Smooth muscle cell (in vitro differentiated cells): ENCODE data around the gene ABCD3. TPM values are rescaled to one million over a fixed set of nuclear protein-coding genes. Genes with fewer than 3 reads are reported as not detected.

ENCODE experiments used
- DNase-seq: peaks from one replicate; lab custom pipeline; 2025; ENCODE audit not compliant: unreplicated experiment; lab: John Stamatoyannopoulos, UW
- H2AFZ ChIP-seq: fragments of 200-600 bp; sonication (generic); 2 replicates; pipeline ENCODE4 v1.6.0; 2016; ENCODE audit warnings: antibody characterized with exemption, low read depth, mild to moderate bottlenecking
- H3F3A ChIP-seq: fragments of 200-600 bp; sonication (generic); 2 replicates; pipeline ENCODE4 v1.6.0; 2017; ENCODE audit warnings: antibody characterized with exemption, low read depth
- H3K27ac ChIP-seq: fragments of 200-600 bp; sonication (generic); 2 replicates; pipeline ENCODE4 v1.5.1; 2016; ENCODE audit warnings: low read depth, mild to moderate bottlenecking
- H3K27me3 ChIP-seq: fragments of 200-600 bp; sonication (generic); 2 replicates; pipeline ENCODE4 v1.6.1; 2016; ENCODE audit warnings: low read depth, mild to moderate bottlenecking
- H3K36me3 ChIP-seq: fragments of 200-600 bp; sonication (generic); 2 replicates; pipeline ENCODE4 v1.5.1; 2016; ENCODE audit warnings: low read depth
- H3K4me1 ChIP-seq: fragments of 200-600 bp; sonication (generic); 2 replicates; pipeline ENCODE4 v1.5.1; 2016; ENCODE audit warnings: low read depth
- H3K4me2 ChIP-seq: fragments of 200-600 bp; sonication (generic); 2 replicates; pipeline ENCODE4 v1.6.0; 2016; ENCODE audit warnings: mild to moderate bottlenecking
- H3K4me3 ChIP-seq: fragments of 200-600 bp; sonication (generic); 2 replicates; pipeline ENCODE4 v1.5.1; 2016; ENCODE audit warnings: mild to moderate bottlenecking
- H3K79me2 ChIP-seq: fragments of 200-600 bp; sonication (generic); 2 replicates; pipeline ENCODE4 v1.6.0; 2016; ENCODE audit warnings: low read depth, mild to moderate bottlenecking
- H3K9ac ChIP-seq: fragments of 200-600 bp; sonication (generic); 2 replicates; pipeline ENCODE4 v1.6.0; 2016; ENCODE audit warnings: low read depth
- H3K9me3 ChIP-seq: fragments of 200-600 bp; sonication (generic); replicated peaks from 2 replicates; pipeline ENCODE4 v1.5.1; 2016; ENCODE audit warnings: low read depth
- H4K20me1 ChIP-seq: fragments of 200-600 bp; sonication (generic); 2 replicates; pipeline ENCODE4 v1.6.0; 2016; ENCODE audit warnings: low read depth
- CTCF ChIP-seq: fragments of 200-600 bp; sonication (generic); IDR thresholded peaks from 2 replicates; pipeline ENCODE4 v1.5.1; 2017; ENCODE audit warnings: borderline replicate concordance, mild to moderate bottlenecking, antibody characterized with exemption; ENCODE audit not compliant: insufficient read depth, poor library complexity, severe bottlenecking
- WGBS: methylation state at CpG from one replicate; pipeline ENCODE4 v1.1.7; 2016; ENCODE audit warnings: low lambda C conversion rate; 5-methylcytosine and 5-hydroxymethylcytosine counted together
- polyA plus RNA-seq: library from polyadenylated mRNA; unstranded; fragments of >200 nt; fragmentation: Nextera tagmentation; extraction: Ambion mirVana; gene quantifications from 2 replicates; pipeline ENCODE4 v1.2.1, GENCODE V29; 2016
- total RNA-seq: library from RNA; depleted of rRNA; stranded (reverse); fragments of >200 nt; gene quantifications from 2 replicates; pipeline ENCODE4 v1.2.3, GENCODE V29; 2014

The ABCD3 gene
- total and polyA plus RNA-seq, 2 experiments from 2014 or later = 22.5 to 42.4 TPM

GRCh38 chr1:94515296-94515947 lies 97.2 kb downstream of the ABCD3 start:
- H3F3A ChIP-seq = no peaks in the 10 kb centered on the region
- H3K27me3 ChIP-seq = no peaks in the 10 kb centered on the region
- H3K9ac ChIP-seq = no peak overlapping the region
- no peak for TF ChIP-seq CTCF
- no peaks in the 10 kb centered on the region for H3K79me2 ChIP-seq
- no peak overlapping the region for H3K4me2 ChIP-seq
- H3K9me3 ChIP-seq = no peaks in the 10 kb centered on the region
- H3K4me1 ChIP-seq = no peaks in the 10 kb centered on the region
- H3K27ac ChIP-seq = no peak overlapping the region
- H3K4me3 ChIP-seq = no peak overlapping the region
- no peak for DNase-seq
- 77% methylated on average over 1 of the region's 1 CpG for WGBS
- no peaks in the 10 kb centered on the region for H4K20me1 ChIP-seq
- H2AFZ ChIP-seq = no peak overlapping the region
- H3K36me3 ChIP-seq = no peaks in the 10 kb centered on the region

- WGBS = 83% methylated on average over 2 of the region's 2 CpGs
- H4K20me1 ChIP-seq = no peaks in the 10 kb centered on the region
- H3F3A ChIP-seq = no peaks in the 10 kb centered on the region
- no peak overlapping the region for H3K4me3 ChIP-seq
- H3K79me2 ChIP-seq = no peaks in the 10 kb centered on the region
- H3K36me3 ChIP-seq = no peaks in the 10 kb centered on the region
- H3K27me3 ChIP-seq = no peaks in the 10 kb centered on the region
- H2AFZ ChIP-seq = no peak overlapping the region
- TF ChIP-seq CTCF = no peak
- DNase-seq = no peak
- no peaks in the 10 kb centered on the region for H3K4me1 ChIP-seq
- H3K27ac ChIP-seq = no peak overlapping the region
- no peak overlapping the region for H3K9ac ChIP-seq
- no peak overlapping the region for H3K4me2 ChIP-seq
- no peaks in the 10 kb centered on the region for H3K9me3 ChIP-seq
These were observed 101.2 kb downstream of the ABCD3 start for GRCh38 chr1:94519351-94519750.

GRCh38 chr1:94522304-94522703 lies 104.1 kb downstream of the ABCD3 start:
- no peak for DNase-seq
- WGBS = 25% methylated on average over 4 of the region's 4 CpGs

More at GRCh38 chr1:94522304-94522703, 104.1 kb downstream of the ABCD3 start:
- Histone ChIP-seq H3K4me3 (no peak overlapping the region), H3K4me2 (no peak overlapping the region), H3K9ac (no peak overlapping the region), H3K27ac (no peak overlapping the region), H3F3A (peaks cover 5% of the 10 kb centered on the region), H3K9me3 (no peaks in the 10 kb centered on the region), H3K79me2 (no peaks in the 10 kb centered on the region), H4K20me1 (no peaks in the 10 kb centered on the region), H3K27me3 (no peaks in the 10 kb centered on the region), H2AFZ (no peak overlapping the region), H3K4me1 (no peaks in the 10 kb centered on the region), H3K36me3 (no peaks in the 10 kb centered on the region)
- TF ChIP-seq CTCF = peak; percentile 56
